ENCODE measurements around the gene GAB1. TPM values are rescaled to one million over a fixed set of nuclear protein-coding genes. Genes with fewer than 3 reads are reported as not detected.

The GAB1 gene
- total RNA-seq, 1 experiment from 2014 or later: 15.3 TPM

GRCh38 chr4:143389579-143390195, 53.0 kb downstream of the GAB1 start:
- Histone ChIP-seq H3K4me1 (ENCODE audit: insufficient read depth, low read length) (peaks cover 4% of the 10 kb centered on the region; the same call in 1 of the 2 replicates), H2BK12ac (ENCODE audit: insufficient read length, low read depth, low read length) (no peak overlapping the region), H3K23me2 (ENCODE audit: insufficient read length, low read depth, low read length, poor library complexity, severe bottlenecking) (no peaks in the 10 kb centered on the region), H4K8ac (replicated peaks; ENCODE audit: insufficient read length, low read depth, low read length) (no peak overlapping the region), H3K4ac (ENCODE audit: low read depth, low read length) (no peak overlapping the region), H3K18ac (ENCODE audit: insufficient read length, low read depth, low read length) (no peak overlapping the region), H4K91ac (ENCODE audit: insufficient read length, low read depth, low read length) (no peak overlapping the region), H2BK15ac (ENCODE audit: low read depth, low read length) (no peak overlapping the region), H3K14ac (ENCODE audit: insufficient read depth, low read length) (no peak overlapping the region), H4K5ac (ENCODE audit: insufficient read length, low read depth, low read length) (no peak overlapping the region), H3K79me1 (ENCODE audit: insufficient read depth, low read depth, low read length, poor library complexity, severe bottlenecking) (no peaks in the 10 kb centered on the region), H2BK5ac (ENCODE audit: insufficient read length, low read length) (no peak overlapping the region), H2BK20ac (ENCODE audit: low read depth, low read length, poor library complexity, severe bottlenecking) (no peak overlapping the region), H3K9ac (ENCODE audit: extremely low read depth, insufficient read length, low read length) (no peak overlapping the region), H3K9me3 (ENCODE audit: control insufficient read depth, low read depth, low read length) (no peaks in the 10 kb centered on the region), H4K20me1 (ENCODE audit: control insufficient read depth, insufficient read depth, insufficient read length) (no peaks in the 10 kb centered on the region), H2AK5ac (ENCODE audit: insufficient read length, low read length) (no peak overlapping the region), H3K27me3 (ENCODE audit: insufficient read depth, low read length) (no peaks in the 10 kb centered on the region), H2AFZ (ENCODE audit: low read length) (no peak overlapping the region), H2BK120ac (ENCODE audit: low read depth, low read length, poor library complexity, severe bottlenecking) (no peak overlapping the region), H3K79me2 (ENCODE audit: insufficient read depth, low read length) (no peaks in the 10 kb centered on the region), H3K27ac (ENCODE audit: insufficient read length, low read depth, low read length) (no peak overlapping the region), H3K56ac (ENCODE audit: insufficient read length, low read depth, low read length) (no peak overlapping the region), H3T11ph (ENCODE audit: low read length) (no peak overlapping the region), H3K4me2 (ENCODE audit: insufficient read depth, insufficient read length, low read length) (no peak overlapping the region), H3K23ac (ENCODE audit: insufficient read length, low read depth, low read length) (no peak overlapping the region)
- no peaks in the 10 kb centered on the region for H3K27me3 Mint-ChIP-seq (ENCODE audit: low read depth)
- H3K27ac Mint-ChIP-seq: no peak overlapping the region
- H3K36me3 Mint-ChIP-seq (ENCODE audit: insufficient read depth in 1 of 3, low read depth in 3 of 3): no peaks in the 10 kb centered on the region; a peak in 1 of 7 replicates
- TF ChIP-seq, protein P1, sequence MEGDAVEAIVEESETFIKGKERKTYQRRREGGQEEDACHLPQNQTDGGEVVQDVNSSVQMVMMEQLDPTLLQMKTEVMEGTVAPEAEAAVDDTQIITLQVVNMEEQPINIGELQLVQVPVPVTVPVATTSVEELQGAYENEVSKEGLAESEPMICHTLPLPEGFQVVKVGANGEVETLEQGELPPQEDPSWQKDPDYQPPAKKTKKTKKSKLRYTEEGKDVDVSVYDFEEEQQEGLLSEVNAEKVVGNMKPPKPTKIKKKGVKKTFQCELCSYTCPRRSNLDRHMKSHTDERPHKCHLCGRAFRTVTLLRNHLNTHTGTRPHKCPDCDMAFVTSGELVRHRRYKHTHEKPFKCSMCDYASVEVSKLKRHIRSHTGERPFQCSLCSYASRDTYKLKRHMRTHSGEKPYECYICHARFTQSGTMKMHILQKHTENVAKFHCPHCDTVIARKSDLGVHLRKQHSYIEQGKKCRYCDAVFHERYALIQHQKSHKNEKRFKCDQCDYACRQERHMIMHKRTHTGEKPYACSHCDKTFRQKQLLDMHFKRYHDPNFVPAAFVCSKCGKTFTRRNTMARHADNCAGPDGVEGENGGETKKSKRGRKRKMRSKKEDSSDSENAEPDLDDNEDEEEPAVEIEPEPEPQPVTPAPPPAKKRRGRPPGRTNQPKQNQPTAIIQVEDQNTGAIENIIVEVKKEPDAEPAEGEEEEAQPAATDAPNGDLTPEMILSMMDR (conservative IDR thresholded peaks at IDR 0.05): no peak
- no peaks in the 10 kb centered on the region for H3K9me3 Mint-ChIP-seq
- peaks cover 29 to 39% of the 10 kb centered on the region in 2 experiments for H3K4me1 Mint-ChIP-seq
- WGBS (ENCODE audit: extremely low coverage, insufficient read length, low lambda C conversion rate): no CpG with 5 or more reads among the region's 1 CpG
- H3K4me3 Mint-ChIP-seq: no peak overlapping the region
- DNase-seq: no peak
